Uterus (tissue), 2 donors: Measurements from ENCODE around the gene NTRK3.

ENCODE experiments used
- POLR2A ChIP-seq, 2 donors: fragments of 450-650 bp; IDR thresholded peaks; one replicate each; pipeline ENCODE4 v1.6.1; 2016; ENCODE audit warnings: antibody characterized with exemption in 2 of 2, mild to moderate bottlenecking in 1 of 2, moderate library complexity in 1 of 2
- TF ChIP-seq, protein P1 (sequence below), 4 experiments: fragments of 200-600 bp in 2 of 4; fragments of 450-650 bp in 2 of 4; sonication (generic) in 2 of 4; IDR thresholded peaks; one replicate each; pipeline ENCODE4 v1.5.1; 2016 to 2019; ENCODE audit warnings: antibody characterized with exemption in 4 of 4, mild to moderate bottlenecking in 2 of 4, moderate library complexity in 1 of 4

DNA sequence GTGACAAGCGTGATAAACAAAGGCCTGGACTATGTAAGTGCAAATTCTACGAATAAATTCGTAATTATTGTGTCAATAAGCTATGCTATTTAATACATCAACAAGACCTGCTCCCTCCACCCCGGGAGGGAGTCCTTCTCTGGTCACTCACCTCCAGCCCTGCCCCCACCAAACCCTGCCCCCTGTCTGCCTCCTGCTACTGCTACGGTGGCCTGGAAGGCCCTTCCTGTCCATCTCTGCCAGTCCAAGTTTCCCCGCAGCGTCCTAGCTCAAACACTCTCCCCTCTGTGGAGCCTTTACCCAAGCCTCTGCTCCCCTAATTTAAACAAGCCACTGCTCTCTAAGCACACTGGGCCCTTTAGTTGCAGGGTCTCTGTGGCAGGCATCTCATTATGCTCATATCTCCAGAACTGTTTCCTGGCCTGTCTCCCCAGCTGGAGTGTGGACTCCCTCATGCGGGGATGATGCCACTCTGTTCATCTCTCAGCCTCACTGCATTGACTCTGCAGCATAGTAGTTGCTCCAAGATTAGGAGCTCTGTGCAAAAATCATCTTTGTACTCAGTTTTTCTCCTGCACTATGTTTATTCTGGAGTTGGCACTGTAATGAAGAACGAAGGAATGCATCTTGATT is 241.2 kb downstream of the NTRK3 start:
- no peak for TF ChIP-seq POLR2A (IDR thresholded peaks at IDR 0.05)
- TF ChIP-seq, protein P1, sequence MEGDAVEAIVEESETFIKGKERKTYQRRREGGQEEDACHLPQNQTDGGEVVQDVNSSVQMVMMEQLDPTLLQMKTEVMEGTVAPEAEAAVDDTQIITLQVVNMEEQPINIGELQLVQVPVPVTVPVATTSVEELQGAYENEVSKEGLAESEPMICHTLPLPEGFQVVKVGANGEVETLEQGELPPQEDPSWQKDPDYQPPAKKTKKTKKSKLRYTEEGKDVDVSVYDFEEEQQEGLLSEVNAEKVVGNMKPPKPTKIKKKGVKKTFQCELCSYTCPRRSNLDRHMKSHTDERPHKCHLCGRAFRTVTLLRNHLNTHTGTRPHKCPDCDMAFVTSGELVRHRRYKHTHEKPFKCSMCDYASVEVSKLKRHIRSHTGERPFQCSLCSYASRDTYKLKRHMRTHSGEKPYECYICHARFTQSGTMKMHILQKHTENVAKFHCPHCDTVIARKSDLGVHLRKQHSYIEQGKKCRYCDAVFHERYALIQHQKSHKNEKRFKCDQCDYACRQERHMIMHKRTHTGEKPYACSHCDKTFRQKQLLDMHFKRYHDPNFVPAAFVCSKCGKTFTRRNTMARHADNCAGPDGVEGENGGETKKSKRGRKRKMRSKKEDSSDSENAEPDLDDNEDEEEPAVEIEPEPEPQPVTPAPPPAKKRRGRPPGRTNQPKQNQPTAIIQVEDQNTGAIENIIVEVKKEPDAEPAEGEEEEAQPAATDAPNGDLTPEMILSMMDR (IDR thresholded peaks at IDR 0.05): no peak
